Keratinocyte (primary cell): ENCODE results near the gene MAPRE3. TPM values are rescaled to one million over a fixed set of nuclear protein-coding genes. Genes with fewer than 3 reads are reported as not detected.

ENCODE experiments used
- DNase-seq: peaks from one replicate; pipeline ENCODE4 v3.0.0-alpha.2; 2011; ENCODE audit warnings: low read depth, missing footprints, low spot score
- FAIRE-seq: peaks from 2 replicates; lab custom pipeline; 2011; peaks lifted over from hg19 to GRCh38; lab: Jason Lieb, UNC
- H2AFZ ChIP-seq: 2 replicates; pipeline ENCODE4 v1.6.0; 2012; ENCODE audit warnings: low read length, control low read depth, inconsistent platforms; ENCODE audit not compliant: control insufficient read depth
- H3K27ac ChIP-seq: 2 replicates; pipeline ENCODE4 v1.5.1; 2011; ENCODE audit warnings: low read length; ENCODE audit not compliant: control insufficient read depth, insufficient read depth
- H3K27me3 ChIP-seq: 3 replicates; pipeline ENCODE4 v1.6.0; 2011; ENCODE audit warnings: low read length; ENCODE audit not compliant: control insufficient read depth, insufficient read depth; ENCODE audit errors: extremely low read depth
- H3K36me3 ChIP-seq, 2 experiments: 2 replicates in 1 of 2; 3 replicates in 1 of 2; pipeline ENCODE4 v1.5.1; 2011; ENCODE audit warnings: low read length in 2 of 2, mild to moderate bottlenecking in 1 of 2; ENCODE audit not compliant: control insufficient read depth in 2 of 2, insufficient read depth in 2 of 2; ENCODE audit errors: extremely low read depth in 1 of 2
- H3K4me1 ChIP-seq: 3 replicates; pipeline ENCODE4 v1.5.1; 2011; ENCODE audit warnings: low read length; ENCODE audit not compliant: control insufficient read depth, insufficient read depth; ENCODE audit errors: extremely low read depth
- H3K4me2 ChIP-seq: 3 replicates; pipeline ENCODE4 v1.6.0; 2011; ENCODE audit warnings: low read depth, low read length; ENCODE audit not compliant: control insufficient read depth, insufficient read depth; ENCODE audit errors: extremely low read depth
- H3K4me3 ChIP-seq, 3 experiments: fragments of 200-600 bp in 1 of 3; sonication (generic) in 1 of 3; 2 replicates in 2 of 3; 3 replicates in 1 of 3; pipeline ENCODE4 v1.5.1; 2011 to 2016; ENCODE audit warnings: low read length in 3 of 3, mild to moderate bottlenecking in 3 of 3, control low read depth in 2 of 3, inconsistent platforms in 1 of 3, low read depth in 1 of 3, mixed read lengths in 1 of 3, mixed run types in 1 of 3, moderate library complexity in 1 of 3; ENCODE audit not compliant: control insufficient read depth in 2 of 3, insufficient read depth in 2 of 3; ENCODE audit errors: extremely low read depth in 1 of 3
- H3K79me2 ChIP-seq: 2 replicates; pipeline ENCODE4 v1.6.0; 2012; ENCODE audit warnings: low read length; ENCODE audit not compliant: control insufficient read depth, insufficient read depth
- H3K9ac ChIP-seq: 3 replicates; pipeline ENCODE4 v1.6.0; 2011; ENCODE audit warnings: low read length; ENCODE audit not compliant: control insufficient read depth, insufficient read depth; ENCODE audit errors: extremely low read depth
- H3K9me1 ChIP-seq: 3 replicates; pipeline ENCODE4 v1.6.0; 2011; ENCODE audit warnings: low read length; ENCODE audit not compliant: control insufficient read depth, insufficient read depth; ENCODE audit errors: extremely low read depth
- H3K9me3 ChIP-seq: 2 replicates; pipeline ENCODE4 v1.5.1; 2012; ENCODE audit warnings: low read depth, low read length; ENCODE audit not compliant: control insufficient read depth
- H4K20me1 ChIP-seq: 3 replicates; pipeline ENCODE4 v1.6.0; 2011; ENCODE audit warnings: low read length; ENCODE audit not compliant: control insufficient read depth, insufficient read depth; ENCODE audit errors: extremely low read depth
- CTCF ChIP-seq, 3 experiments: IDR thresholded peaks in 1 of 3; conservative IDR thresholded peaks in 1 of 3; optimal IDR thresholded peaks in 1 of 3; 2 replicates in 2 of 3; 3 replicates in 1 of 3; pipeline versions ENCODE3 to v1.5.1; 2011; ENCODE audit warnings: low read length in 3 of 3, mild to moderate bottlenecking in 3 of 3, moderate library complexity in 2 of 3, control low read depth in 1 of 3, inconsistent platforms in 1 of 3; ENCODE audit not compliant: insufficient read depth in 2 of 3; ENCODE audit errors: extremely low read depth in 1 of 3
- EZH2 ChIP-seq: IDR thresholded peaks from one replicate; pipeline ENCODE4 v1.6.1; 2012; ENCODE audit warnings: inconsistent platforms, mild to moderate bottlenecking, low read length, moderate library complexity
- dilution Hi-C: fragments of 300-500 bp; cut with MboI; formaldehyde crosslinking; loops from one replicate; pipeline ENCODE4 v1.7.0; 2020; ENCODE audit warnings: low sequenced_read_pairs; ENCODE audit not compliant: extremely low pct_ligation_motif_present
- polyA plus RNA-seq, 5 experiments: library from polyadenylated mRNA; depleted of rRNA in 3 of 5; stranded (reverse) in 3 of 5; stranded (forward) in 1 of 5; unstranded in 1 of 5; fragments of >200 nt; gene quantifications; 1 replicate in 1 of 5; 2 replicates in 3 of 5; 3 replicates in 1 of 5; pipeline versions ENCODE4 v1.2.1 to v1.2.3, GENCODE V29; 2011 to 2012; ENCODE audit warnings: missing spikeins in 2 of 5, low read depth in 1 of 5, low replicate concordance in 1 of 5

The MAPRE3 gene
- polyA plus RNA-seq, 1 donor (not counting 4 experiments of a cell fraction or from before 2014, with no cell fraction given), result 12.6 TPM

GRCh38 chr2:26979741-26980140 is 9.3 kb downstream of the MAPRE3 start:
- H2AFZ ChIP-seq, result no peak overlapping the region
- no peak overlapping the region for H3K4me2 ChIP-seq
- no peaks in the 10 kb centered on the region for H3K9me1 ChIP-seq
- H3K36me3 ChIP-seq, result no peaks in the 10 kb centered on the region
- dilution Hi-C loops, result no loop called here
- no peak for TF ChIP-seq EZH2
- no peak for TF ChIP-seq CTCF (optimal IDR thresholded peaks at IDR 0.05 in 1 of 3, IDR thresholded peaks at IDR 0.05 in 1 of 3, conservative IDR thresholded peaks at IDR 0.05 in 1 of 3; ENCODE audit: extremely low read depth in 1 of 3, insufficient read depth in 2 of 3, low read length in 3 of 3)
- no peak overlapping the region for H3K27ac ChIP-seq
- H3K4me3 ChIP-seq, result no peak overlapping the region
- no peaks in the 10 kb centered on the region for H3K27me3 ChIP-seq
- FAIRE-seq, result no peak
- no peak overlapping the region for H3K9ac ChIP-seq
- DNase-seq, result no peak
- H3K9me3 ChIP-seq, result no peaks in the 10 kb centered on the region
- H4K20me1 ChIP-seq, result no peaks in the 10 kb centered on the region
- peaks cover 12% of the 10 kb centered on the region for H3K4me1 ChIP-seq
- peaks cover 2% of the 10 kb centered on the region for H3K79me2 ChIP-seq

GRCh38 chr2:26980971-26981370 is 10.5 kb downstream of the MAPRE3 start:
- Histone ChIP-seq H3K9ac (no peak overlapping the region), H3K4me2 (no peak overlapping the region), H3K4me3 (no peak overlapping the region), H2AFZ (no peak overlapping the region), H3K4me1 (peaks cover 11% of the 10 kb centered on the region), H3K27ac (no peak overlapping the region), H3K79me2 (peaks cover 2% of the 10 kb centered on the region), H3K9me3 (no peaks in the 10 kb centered on the region), H3K27me3 (no peaks in the 10 kb centered on the region), H4K20me1 (no peaks in the 10 kb centered on the region), H3K9me1 (no peaks in the 10 kb centered on the region), H3K36me3 (peaks cover 0 to 2% of the 10 kb centered on the region in 2 experiments)
- TF ChIP-seq CTCF (optimal IDR thresholded peaks at IDR 0.05 in 1 of 3, IDR thresholded peaks at IDR 0.05 in 1 of 3, conservative IDR thresholded peaks at IDR 0.05 in 1 of 3; ENCODE audit: extremely low read depth in 1 of 3, insufficient read depth in 2 of 3, low read length in 3 of 3) (no peak), EZH2 (no peak)
- DNase-seq, result no peak
- no peak for FAIRE-seq
- dilution Hi-C loops, result no loop called here
